GM18951 (cell line): ENCODE results near the gene KCNMA1.

Experiments used
- POLR2A ChIP-seq: IDR thresholded peaks from 4 replicates; pipeline ENCODE4 v1.6.1; 2011; ENCODE audit warnings: mild to moderate bottlenecking; ENCODE audit not compliant: insufficient read length, insufficient read depth; ENCODE audit errors: extremely low read depth
- in situ Hi-C: fragments of 300-500 bp; cut with MboI; formaldehyde crosslinking; loops from one replicate; pipeline ENCODE4 v1.12.0; 2022; ENCODE audit warnings: low sequenced_read_pairs, mixed read lengths, inconsistent platforms; ENCODE audit not compliant: unreplicated experiment

KCNMA1 gene

GRCh38 chr10:77494327-77494726 is 143.3 kb downstream of the KCNMA1 start:
- in situ Hi-C loops, result no loop called here
- no peak for TF ChIP-seq POLR2A

DNA sequence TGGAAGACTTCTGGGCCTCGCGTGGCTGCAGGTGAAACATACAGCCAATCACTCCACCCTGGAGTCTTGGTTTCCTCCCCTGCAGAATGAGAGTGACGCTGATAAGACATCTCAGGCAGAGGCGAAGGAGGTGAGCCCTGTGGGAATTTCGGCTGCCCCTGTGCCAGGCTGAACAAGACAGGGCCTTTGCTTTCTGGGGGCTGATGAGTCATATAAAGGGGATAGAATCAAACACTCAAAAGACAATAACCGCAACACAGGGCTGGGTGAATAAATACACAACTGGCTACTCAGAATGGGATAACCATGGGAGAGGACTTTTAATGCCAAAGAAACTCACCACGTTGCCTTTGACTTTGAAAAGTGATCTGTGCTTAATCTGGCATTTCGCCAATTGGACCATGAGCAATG is 143.8 kb downstream of the KCNMA1 start:
- no peak for TF ChIP-seq POLR2A
- in situ Hi-C loops, result no loop called here

GRCh38 chr10:77493239-77493806 is 144.3 kb downstream of the KCNMA1 start:
- no peak for TF ChIP-seq POLR2A

GRCh38 chr10:77492368-77492994 is 145.1 kb downstream of the KCNMA1 start:
- TF ChIP-seq POLR2A, result no peak
- in situ Hi-C loops, result no loop called here

More at GRCh38 chr10:77493239-77493806, 144.3 kb downstream of the KCNMA1 start:
- in situ Hi-C loops, result no loop called here

GRCh38 chr10:77490534-77491314 is 146.9 kb downstream of the KCNMA1 start:
- no peak for TF ChIP-seq POLR2A
- in situ Hi-C loops, result no loop called here

GRCh38 chr10:77486517-77486916 is 151.1 kb downstream of the KCNMA1 start:
- in situ Hi-C loops, result no loop called here
- TF ChIP-seq POLR2A, result no peak

DNA sequence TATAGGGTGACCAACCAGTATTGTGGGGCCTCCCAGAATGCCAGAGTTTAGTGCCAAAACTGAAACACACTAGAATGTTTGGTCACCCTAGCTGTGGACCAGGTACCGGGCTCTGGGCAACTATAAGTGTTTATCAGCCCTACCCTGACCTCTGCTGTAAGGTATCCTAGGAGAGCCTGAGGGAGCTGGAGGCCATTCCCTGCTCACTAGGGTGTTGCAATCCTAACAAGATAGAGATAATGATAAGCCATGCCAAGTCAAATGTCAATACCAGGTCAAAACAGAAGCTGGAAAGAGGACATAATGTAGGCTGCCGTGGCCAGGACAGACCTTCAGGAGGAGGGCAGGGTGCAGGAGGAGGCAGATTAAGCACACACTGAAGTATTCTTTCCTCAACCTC is 151.8 kb downstream of the KCNMA1 start:
- TF ChIP-seq POLR2A, result no peak
- in situ Hi-C loops, result no loop called here

DNA sequence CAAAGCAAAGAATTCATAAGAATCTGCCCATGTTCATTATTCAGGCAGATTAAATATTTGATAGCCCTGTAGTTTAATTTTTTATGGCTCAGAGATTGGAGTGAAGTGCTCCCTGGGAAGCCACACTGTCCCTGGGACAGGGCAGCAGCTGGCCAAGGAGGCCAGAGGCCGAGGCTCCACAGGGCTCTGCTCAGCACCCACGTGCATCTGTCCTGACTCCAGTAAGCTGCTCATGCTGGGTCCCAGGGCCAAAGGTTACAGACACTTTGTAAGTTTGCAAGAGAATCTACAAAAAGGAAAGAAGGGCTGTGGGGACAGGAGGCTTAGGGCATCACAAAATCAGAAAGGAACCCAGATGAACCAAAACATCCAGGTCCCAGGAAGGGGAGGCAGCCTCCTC is 155.5 kb downstream of the KCNMA1 start:
- in situ Hi-C loops, result no loop called here
- no peak for TF ChIP-seq POLR2A

DNA sequence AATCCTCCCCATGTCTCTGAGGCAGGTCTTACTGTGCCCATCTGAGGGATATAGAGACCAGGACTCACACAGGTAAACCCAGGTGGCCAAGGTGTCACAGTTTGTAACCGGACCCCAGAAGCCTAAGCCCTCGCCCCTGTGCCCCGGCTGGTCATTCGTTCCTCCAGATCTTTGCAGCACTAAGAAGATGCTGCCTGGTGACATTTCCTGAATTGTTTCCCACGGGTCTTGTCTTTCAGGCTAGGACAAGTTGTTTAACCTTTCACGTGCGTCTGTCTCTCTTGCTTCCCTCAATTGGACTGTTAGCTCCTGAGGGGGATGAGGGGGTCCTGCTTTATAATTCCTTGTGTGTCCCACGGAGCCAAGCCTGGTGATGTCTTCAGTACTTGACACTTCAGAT is 158.0 kb downstream of the KCNMA1 start:
- in situ Hi-C loops, result no loop called here
- no peak for TF ChIP-seq POLR2A

DNA sequence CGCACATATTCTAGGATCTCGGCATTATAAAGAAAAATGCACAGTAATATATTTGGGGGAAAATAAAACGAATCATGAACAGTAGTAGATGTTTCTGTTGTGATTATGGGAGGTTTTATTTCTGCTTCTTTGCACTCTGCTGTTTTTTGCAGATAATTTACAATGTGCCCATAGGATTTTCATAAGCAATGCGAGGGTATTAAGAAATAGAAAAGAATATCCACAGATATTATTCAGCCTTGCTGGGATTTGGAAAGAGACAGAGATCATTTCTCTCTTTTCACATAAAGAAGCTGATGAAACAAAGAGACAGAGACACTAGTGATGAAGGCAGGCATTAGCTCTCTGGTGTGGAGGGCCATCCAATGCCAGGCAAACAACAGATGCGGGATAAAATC is 158.6 kb downstream of the KCNMA1 start:
- in situ Hi-C loops, result no loop called here
- TF ChIP-seq POLR2A, result no peak

DNA sequence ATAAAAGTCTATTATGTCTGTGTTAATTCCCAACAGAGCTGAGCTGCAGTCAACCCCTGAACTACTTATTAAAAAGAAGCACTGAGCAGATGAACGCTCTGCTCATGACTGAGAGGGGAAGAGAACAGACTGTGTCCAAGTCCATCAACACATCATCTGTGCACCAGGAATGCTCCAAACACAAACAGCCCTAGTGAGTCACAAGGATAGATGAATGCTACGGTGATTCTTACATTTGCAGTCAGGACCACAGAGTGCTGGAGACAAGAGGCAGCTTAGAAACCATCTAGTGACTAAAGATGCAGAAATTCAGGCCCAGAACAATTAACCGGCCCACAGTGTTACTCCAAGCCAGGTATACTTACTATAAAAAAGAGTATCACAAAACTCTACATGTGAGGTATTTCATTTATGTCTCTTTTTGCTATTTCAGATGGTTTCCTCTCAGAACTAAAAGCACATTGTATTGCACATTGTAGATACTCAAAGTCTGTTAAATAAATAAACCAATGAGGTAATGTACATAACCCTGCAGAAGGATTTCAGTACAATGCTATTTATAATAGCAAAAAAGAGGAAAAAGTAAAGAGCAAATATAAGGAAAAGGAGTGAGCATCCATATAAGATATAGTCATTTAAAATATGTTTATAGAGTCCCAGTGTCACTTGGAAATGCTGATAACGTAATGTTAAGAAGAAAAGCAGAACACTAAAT is 159.2 kb downstream of the KCNMA1 start:
- in situ Hi-C loops, result no loop called here
- no peak for TF ChIP-seq POLR2A

DNA sequence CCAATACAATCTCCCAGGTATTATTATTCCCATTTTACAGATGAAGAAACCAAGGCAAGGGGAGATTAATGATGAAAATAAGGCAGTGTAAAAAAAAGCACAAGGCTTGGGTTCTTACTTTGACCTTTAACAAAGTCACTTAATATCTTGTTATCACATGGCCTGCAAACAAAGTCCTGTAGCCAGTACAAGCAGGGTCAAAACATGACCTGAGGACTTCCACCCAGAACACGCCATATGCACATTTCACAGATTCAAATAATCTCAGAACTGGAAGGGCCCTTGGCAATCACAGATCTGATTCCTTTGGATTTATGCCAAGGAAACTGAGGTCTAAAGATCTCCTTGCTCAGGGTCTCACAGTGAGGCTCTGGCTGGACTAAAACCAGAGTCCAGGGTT is 162.1 kb downstream of the KCNMA1 start:
- in situ Hi-C loops, result no loop called here
- TF ChIP-seq POLR2A, result no peak

DNA sequence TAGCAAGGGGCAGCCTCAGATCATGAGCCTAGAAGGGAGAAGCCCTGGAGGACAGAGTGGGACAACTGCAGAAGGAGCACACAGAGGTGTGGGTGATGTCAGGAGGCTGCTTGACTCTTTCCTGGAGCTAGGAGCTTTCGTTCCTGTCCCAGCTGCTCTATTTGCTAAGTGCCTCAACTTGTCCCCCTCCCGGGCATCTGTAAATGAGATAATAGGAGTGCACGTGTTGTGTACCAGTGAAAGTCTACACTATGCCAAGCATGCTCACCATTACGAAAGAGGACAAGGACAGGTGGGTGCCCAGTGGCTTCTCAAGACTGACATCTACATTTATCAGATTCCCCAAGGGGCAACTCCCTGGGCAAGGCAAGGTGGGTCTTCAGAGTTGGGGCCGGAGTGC is 162.7 kb downstream of the KCNMA1 start:
- TF ChIP-seq POLR2A, result no peak
- in situ Hi-C loops, result no loop called here

DNA sequence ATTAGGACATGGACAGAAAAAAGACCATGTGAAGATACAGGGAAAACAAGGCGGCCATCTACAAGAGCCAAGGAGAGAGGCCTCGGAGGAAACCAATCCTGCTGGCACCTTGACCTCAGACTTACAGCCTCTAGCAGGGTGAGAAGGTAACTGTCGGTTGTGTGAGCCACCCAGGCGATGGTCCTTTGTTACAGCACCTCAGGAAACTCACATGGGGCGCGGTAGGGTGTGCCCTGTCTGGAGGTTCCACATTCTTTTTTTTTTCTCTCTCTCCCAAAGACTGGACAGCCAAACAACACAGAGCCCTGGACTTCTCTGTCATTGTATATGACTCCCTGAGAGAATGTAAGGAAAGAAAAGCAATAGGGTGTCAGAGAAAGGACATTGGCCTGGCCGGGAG is 163.2 kb downstream of the KCNMA1 start:
- in situ Hi-C loops, result no loop called here
- TF ChIP-seq POLR2A, result no peak

DNA sequence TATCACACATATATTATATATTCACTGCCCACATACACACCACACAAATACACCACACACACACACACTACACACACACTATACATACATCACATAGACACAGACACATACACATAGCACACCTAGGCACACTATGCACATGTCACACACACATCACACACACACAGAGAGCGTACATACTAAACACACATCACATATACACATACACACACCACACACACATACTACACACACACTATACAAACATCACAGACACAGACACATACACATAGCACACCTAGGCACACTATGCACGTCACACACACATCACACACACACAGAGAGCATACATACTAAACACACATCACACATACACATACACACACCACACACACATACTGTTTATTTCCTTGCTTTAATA is 165.5 kb downstream of the KCNMA1 start:
- in situ Hi-C loops, result no loop called here
- no peak for TF ChIP-seq POLR2A
